NK-92 treated with Interleukin-12 subunit alpha and Interleukin-12 subunit beta, amount 100 ng/mL, for 24 hours (cell line): ENCODE data around the gene NSD1.

ENCODE experiments used
- DNase-seq: peaks from one replicate; lab custom pipeline; 2025; lab: John Stamatoyannopoulos, UW

Gene NSD1

GRCh38 chr5:177133096-177133852, at the start of gene NSD1:
Gene NSD1, plus strand, starts transcription at chr5:177133773. Its CDS starts 1,331 bp downstream, at chr5:177135104.
- peak; percentile 90 for DNase-seq

GRCh38 chr5:177084175-177084574, 49.4 kb upstream of the NSD1 start:
- DNase-seq: no peak

GRCh38 chr5:177085985-177086653, 47.5 kb upstream of the NSD1 start:
- no peak for DNase-seq

- no peak for DNase-seq
Measured at GRCh38 chr5:177086654-177087397, 46.7 kb upstream of the NSD1 start, which contains the start of gene FGFR4. Gene FGFR4, plus strand, starts transcription at chr5:177086915. Its CDS starts 2,688 bp downstream, at chr5:177089603.

GRCh38 chr5:177087398-177088005, 46.1 kb upstream of the NSD1 start:
- DNase-seq: no peak

GRCh38 chr5:177089127-177089526, 44.4 kb upstream of the NSD1 start:
- no peak for DNase-seq

GRCh38 chr5:177089825-177090641, 43.5 kb upstream of the NSD1 start:
- no peak for DNase-seq

- no peak for DNase-seq
Measured at GRCh38 chr5:177090813-177091212, 42.8 kb upstream of the NSD1 start.

GRCh38 chr5:177091232-177091631, 42.3 kb upstream of the NSD1 start:
- DNase-seq: no peak

- no peak for DNase-seq
Measured at GRCh38 chr5:177092178-177093081, 41.1 kb upstream of the NSD1 start.

- DNase-seq: no peak
Measured at GRCh38 chr5:177093082-177093712, 40.4 kb upstream of the NSD1 start.

GRCh38 chr5:177093803-177094202, 39.8 kb upstream of the NSD1 start:
- no peak for DNase-seq

- no peak for DNase-seq
Measured at GRCh38 chr5:177094224-177095087, 39.1 kb upstream of the NSD1 start.

- DNase-seq: no peak
Measured at GRCh38 chr5:177095088-177095669, 38.4 kb upstream of the NSD1 start.

- DNase-seq: no peak
Measured at GRCh38 chr5:177096162-177097015, 37.2 kb upstream of the NSD1 start.

- no peak for DNase-seq
Measured at GRCh38 chr5:177097016-177097985, 36.3 kb upstream of the NSD1 start.
